Panc1 (cell line): ENCODE results near the gene SSR2.

Experiments used
- POLR2AphosphoS5 ChIP-seq: IDR thresholded peaks from 2 replicates; pipeline ENCODE4 v1.6.1; 2012; ENCODE audit warnings: mild to moderate bottlenecking, low read depth, low read length, moderate library complexity
- SIN3A ChIP-seq: IDR thresholded peaks from 2 replicates; pipeline ENCODE4 v1.6.1; 2012; ENCODE audit warnings: low read depth, mild to moderate bottlenecking, low read length, moderate library complexity, borderline replicate concordance; ENCODE audit not compliant: insufficient read depth
- TCF7L2 ChIP-seq: IDR thresholded peaks from 2 replicates; pipeline ENCODE4 v1.6.1; 2011; ENCODE audit warnings: mild to moderate bottlenecking, low read depth, low read length, inconsistent platforms
- TF ChIP-seq, protein P1 (sequence below): fragments of 450-650 bp; IDR thresholded peaks from 2 replicates; pipeline ENCODE4 v1.5.1; 2017; ENCODE audit warnings: mild to moderate bottlenecking
- TF ChIP-seq, protein P2 (sequence below), 2 experiments: IDR thresholded peaks; 2 replicates each; pipeline ENCODE4 v1.6.1; 2011 to 2012; ENCODE audit warnings: low read depth in 2 of 2, control low read depth in 1 of 2, low read length in 1 of 2, mild to moderate bottlenecking in 1 of 2, moderate library complexity in 1 of 2; ENCODE audit not compliant: insufficient read depth in 1 of 2

DNA sequence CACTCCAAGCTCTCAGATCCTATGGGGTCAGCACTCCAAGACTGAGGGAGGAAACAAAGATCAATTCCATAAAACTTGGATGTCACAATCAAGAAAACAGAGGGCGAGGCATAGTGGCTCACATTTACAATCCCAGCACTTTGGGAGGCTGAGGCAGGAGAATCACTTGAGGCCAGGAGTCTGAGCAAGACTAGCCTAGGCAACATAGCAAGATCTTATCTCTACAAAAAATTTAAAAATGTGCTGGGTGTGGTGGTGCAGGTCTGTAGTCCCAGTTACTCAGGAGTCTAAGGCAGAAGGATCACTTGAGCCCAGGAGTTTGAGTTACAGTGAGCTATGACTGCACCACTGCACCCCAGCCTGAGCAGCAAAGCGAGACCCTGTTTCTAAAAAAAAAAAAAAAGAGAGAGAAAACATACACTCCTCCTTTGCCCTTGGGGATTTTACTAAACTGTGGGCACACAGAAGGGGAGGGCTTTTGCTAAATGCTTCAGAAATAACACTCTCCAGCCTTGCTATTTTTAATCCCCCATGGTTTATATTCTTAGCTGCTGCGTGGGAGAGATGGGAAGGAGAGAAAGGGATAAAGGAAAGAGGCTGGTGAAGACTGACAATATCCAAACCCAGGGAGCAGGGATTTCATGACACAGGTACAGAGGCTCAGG lies 60.5 kb downstream of the SSR2 start:
- TF ChIP-seq, protein P1, sequence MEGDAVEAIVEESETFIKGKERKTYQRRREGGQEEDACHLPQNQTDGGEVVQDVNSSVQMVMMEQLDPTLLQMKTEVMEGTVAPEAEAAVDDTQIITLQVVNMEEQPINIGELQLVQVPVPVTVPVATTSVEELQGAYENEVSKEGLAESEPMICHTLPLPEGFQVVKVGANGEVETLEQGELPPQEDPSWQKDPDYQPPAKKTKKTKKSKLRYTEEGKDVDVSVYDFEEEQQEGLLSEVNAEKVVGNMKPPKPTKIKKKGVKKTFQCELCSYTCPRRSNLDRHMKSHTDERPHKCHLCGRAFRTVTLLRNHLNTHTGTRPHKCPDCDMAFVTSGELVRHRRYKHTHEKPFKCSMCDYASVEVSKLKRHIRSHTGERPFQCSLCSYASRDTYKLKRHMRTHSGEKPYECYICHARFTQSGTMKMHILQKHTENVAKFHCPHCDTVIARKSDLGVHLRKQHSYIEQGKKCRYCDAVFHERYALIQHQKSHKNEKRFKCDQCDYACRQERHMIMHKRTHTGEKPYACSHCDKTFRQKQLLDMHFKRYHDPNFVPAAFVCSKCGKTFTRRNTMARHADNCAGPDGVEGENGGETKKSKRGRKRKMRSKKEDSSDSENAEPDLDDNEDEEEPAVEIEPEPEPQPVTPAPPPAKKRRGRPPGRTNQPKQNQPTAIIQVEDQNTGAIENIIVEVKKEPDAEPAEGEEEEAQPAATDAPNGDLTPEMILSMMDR, result no peak
- TF ChIP-seq POLR2AphosphoS5, result no peak
- no peak for TF ChIP-seq TCF7L2
- TF ChIP-seq, protein P2, sequence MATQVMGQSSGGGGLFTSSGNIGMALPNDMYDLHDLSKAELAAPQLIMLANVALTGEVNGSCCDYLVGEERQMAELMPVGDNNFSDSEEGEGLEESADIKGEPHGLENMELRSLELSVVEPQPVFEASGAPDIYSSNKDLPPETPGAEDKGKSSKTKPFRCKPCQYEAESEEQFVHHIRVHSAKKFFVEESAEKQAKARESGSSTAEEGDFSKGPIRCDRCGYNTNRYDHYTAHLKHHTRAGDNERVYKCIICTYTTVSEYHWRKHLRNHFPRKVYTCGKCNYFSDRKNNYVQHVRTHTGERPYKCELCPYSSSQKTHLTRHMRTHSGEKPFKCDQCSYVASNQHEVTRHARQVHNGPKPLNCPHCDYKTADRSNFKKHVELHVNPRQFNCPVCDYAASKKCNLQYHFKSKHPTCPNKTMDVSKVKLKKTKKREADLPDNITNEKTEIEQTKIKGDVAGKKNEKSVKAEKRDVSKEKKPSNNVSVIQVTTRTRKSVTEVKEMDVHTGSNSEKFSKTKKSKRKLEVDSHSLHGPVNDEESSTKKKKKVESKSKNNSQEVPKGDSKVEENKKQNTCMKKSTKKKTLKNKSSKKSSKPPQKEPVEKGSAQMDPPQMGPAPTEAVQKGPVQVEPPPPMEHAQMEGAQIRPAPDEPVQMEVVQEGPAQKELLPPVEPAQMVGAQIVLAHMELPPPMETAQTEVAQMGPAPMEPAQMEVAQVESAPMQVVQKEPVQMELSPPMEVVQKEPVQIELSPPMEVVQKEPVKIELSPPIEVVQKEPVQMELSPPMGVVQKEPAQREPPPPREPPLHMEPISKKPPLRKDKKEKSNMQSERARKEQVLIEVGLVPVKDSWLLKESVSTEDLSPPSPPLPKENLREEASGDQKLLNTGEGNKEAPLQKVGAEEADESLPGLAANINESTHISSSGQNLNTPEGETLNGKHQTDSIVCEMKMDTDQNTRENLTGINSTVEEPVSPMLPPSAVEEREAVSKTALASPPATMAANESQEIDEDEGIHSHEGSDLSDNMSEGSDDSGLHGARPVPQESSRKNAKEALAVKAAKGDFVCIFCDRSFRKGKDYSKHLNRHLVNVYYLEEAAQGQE (IDR thresholded peaks at IDR 0.05; ENCODE audit: insufficient read depth in 1 of 2, low read depth in 2 of 2, low read length in 1 of 2), result no peak
- TF ChIP-seq SIN3A, result no peak
